GM18499 (cell line): ENCODE results near the gene COL26A1.
"Not testable (repeated sequence)": the region's sequence is repeated elsewhere in the genome, so short reads cannot be mapped to it uniquely, and the experiment has no call there.

Experiments used
- ATAC-seq: cut with Tn5 transposase; IDR thresholded peaks from one replicate; pipeline ENCODE4 v1.9.1; 2021; ENCODE audit warnings: moderate number of reproducible peaks; ENCODE audit not compliant: insufficient read depth, unreplicated experiment

Gene COL26A1

DNA sequence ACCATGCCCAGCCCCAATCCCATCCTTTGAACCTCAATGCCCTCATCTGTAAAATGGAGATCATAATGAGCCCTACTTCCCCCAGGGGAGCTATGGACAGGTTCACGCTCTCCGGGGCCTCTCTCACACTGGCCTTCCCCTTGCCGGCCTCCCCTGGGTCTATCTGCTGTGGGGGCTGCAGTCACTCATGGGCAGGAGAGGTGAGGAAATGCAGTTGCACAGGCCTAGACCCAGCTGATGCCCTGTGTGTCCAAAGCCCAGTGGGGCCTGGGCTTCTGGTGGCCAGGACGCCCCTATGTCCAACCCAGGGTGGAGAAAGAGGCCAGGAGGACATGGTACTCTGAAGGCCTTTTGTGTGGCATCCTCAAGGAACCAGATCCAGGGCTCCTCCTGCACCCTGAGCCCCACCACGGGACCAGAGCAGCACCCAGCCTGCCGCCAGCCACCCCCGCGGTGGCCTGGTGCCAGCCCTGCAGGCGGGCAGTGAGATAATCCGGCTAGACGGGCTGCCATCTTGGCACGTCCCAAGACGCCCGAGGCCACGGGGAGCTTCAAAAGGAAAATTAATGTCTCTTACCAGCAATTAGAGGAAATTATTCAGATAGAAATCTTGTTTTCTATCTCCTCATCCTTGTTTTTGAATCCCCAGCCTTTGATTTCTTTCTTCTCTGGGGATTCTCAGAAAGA lies 227.4 kb downstream of the COL26A1 start:
- no peak for ATAC-seq

DNA sequence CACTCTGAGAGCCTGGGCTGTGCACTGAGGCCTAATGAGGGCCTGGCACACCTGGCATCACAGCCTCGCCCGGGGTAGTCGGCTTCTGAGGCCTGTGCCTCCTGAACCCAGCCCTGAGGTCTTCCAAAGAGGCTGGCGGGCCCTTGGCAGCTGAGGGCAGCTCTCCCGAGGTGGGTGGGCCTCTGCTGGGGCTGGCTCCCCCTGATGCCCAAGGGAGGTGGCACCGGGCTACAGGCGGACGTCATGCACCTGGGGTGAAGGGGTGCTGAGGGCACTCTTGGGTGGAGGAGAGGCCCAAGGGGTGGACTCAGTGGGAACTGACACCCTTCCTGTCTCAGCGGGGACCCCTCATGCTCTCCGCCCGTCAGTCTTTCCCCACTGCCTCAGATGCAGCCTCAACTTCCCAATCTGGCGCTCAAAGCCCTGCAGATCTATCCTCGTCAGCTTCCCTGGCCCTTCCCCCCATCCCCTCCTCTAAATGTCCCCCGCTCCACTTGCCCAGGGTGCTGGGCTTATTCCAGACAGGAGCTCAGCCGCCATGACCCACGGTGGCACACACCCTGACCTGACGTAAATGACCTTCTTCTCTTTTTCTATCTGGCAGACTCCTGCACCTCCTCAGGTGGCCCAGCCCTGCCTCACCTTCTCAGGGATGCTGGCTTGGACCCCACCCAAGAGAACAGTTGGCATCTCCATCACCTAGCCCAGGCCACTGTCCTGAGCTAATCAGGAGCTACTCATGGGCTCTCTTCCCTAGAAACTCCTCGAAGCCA lies 228.2 kb downstream of the COL26A1 start:
- ATAC-seq: no peak

DNA sequence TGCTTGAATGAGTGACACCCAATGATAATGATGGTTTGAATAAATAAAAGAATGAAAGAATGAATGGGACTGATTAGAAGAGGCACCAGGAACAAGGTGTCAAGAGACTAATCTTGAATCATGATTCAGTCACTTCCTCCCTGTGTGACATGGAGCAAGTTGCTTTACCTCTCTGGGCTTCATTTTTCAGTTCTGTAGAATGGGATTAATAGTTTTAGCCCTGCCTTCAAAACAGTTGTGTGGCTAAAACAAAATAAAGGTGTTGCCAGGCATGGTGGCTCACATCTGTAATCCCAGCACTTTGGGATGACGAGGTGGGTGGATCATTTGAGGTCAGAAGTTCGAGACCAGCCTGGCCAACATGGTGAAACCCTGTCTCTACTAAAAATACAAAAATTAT lies 228.8 kb downstream of the COL26A1 start:
- ATAC-seq: no peak

DNA sequence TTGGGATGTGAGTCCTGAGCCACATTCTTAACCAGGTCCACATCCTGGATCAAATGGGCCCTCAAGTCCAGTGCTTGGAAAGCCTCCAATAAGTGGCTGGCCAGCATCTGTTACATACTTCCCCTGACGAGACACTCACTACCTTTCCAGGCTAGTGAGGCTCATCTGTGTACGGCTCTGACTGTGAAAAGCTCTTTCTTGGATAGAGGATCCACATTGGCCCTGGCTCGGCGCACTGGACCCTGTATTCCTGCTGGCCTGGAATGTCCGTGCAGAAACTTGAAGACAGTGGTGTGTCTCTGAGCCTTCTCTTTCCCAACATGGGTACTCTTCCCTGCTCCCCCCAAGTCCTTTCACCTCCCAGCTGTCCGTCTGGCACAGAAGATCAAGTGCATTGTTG lies 230.9 kb downstream of the COL26A1 start:
- ATAC-seq: no peak

DNA sequence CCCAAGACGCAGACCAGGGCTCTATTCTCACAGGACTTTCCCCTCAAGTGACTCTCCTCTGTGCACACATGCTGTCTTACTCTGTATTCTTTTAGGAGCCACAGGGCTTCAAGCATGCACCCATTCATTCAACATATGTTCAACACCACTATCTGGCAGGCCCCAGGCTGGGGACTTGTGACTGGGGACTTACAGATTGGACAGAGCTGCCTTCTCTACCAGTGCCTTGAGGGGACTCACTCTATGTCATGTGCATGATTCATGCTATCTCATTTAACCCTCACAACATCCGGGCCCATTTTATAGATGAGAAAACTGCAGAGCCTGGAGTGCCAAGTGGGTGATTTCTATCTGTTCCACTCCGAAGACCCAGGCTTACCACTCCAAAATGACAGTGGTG lies 232.1 kb downstream of the COL26A1 start:
- ATAC-seq: no peak

DNA sequence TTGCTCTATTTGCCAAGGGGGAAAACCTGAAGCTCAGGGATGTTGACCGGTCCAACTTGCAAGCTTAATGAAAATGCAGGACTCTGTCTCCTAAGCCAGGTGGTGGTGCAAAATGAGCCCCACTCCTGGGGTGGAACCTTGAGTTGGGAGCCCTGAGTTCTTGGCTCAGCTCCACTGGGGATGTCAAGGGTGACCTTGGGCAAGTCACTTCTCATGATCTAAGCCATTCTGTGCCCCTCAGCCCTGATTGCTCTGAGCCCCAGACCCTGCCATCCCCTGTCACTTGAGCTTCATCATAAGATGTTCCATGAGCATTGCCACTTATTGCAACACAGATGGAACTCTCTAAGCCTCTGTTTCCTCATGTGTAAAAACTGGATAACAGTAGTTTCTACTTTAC lies 232.6 kb downstream of the COL26A1 start:
- ATAC-seq: no peak

DNA sequence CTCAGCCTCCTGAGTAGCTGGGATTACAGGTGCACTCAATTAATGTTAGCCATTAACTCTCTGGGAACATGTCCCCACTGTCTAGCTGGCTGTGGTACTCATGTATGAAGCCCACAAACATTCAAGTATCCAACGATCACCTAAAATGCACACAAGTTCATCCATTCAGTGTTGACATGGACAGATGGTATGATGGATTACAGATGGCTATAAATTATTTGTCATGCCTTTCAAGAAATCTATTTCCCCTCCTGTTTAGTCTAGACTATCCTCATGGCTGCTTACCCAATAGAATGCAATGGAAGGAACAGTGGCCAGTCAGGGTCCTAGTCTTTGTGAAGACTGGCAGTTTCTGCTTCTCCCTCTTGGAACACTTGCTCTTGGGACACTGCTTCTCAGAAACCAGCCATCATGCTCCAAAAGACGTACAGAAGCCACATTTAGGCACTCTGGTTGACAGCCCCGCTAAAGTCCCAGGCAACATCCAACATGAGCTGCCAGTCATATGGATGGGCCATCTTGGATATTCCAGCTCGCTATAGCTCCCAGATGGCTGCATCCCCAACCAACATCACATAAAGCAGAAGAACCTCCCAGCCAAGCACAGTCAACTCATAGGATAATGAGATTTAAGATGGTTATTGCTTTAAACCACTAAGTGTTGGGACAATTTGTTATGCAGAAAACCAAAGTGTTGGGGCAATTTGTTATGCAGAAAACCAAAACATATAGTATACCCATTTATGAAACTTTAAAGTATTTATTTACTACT lies 233.3 kb downstream of the COL26A1 start:
- no peak for ATAC-seq

DNA sequence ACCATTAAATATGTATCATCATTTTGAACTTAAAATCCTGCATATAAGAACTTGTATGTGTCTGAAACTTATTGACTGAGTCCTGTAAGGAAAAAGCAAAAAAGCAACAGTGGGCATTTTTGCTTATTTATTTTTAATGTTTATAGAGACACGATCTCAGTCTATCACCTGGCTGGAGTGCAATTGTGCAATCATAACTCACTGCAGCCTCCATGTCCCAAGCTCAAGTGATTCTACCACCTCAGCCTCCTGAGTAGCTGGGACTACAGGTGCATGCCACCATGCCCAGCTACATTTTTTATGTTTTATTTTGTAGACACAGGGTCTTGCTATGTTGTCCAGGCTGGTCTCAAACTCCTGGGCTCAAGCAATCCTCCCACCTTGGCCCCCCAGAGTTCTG lies 234.2 kb downstream of the COL26A1 start:
- no peak for ATAC-seq

DNA sequence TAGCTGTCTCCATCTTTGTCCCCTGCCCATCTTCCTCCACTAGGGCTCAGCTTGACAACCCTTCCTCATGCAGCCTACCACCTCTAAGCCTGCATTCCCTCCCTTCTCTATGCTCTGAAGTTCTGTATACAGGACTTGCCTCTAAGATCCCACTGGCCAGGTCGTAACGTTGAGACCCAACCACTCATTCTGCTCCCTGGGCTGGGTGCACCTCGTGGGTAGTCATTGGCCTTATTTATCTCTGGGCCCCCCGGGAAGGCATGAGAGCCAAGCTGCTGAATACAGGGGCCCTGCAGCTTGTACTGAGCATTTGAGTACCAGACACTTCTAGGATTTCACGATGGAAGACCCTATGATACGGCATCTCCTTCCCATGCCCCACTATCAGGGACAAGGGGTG lies 235.3 kb downstream of the COL26A1 start:
- ATAC-seq: no peak

DNA sequence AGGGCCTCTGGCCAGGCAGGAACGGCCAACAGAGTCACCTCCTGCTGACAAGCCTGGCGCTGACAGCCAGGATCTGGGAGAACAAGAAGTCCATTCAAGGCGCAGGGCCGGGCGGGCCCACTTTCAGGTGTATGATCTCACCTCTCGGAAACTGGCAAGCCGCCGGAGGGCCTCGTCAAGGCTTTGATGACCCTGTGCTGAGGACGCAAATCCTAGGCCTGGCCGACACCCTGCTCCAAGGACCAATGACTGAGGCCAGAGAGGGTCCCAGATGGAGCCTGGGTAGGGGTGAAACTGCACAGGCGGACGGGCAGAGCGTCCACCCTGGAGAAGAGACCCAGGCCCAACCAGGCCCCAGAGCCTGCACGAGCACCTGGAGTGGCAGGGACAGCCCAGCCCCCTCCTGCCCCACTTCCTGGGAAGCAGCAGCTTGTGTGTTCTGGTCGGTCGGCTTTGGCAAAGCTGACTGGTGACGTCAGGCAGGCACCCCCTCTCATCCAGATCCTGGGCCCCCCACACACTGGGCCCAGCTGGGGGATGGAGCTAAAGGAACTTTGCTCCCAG lies 235.8 kb downstream of the COL26A1 start:
- no peak for ATAC-seq

DNA sequence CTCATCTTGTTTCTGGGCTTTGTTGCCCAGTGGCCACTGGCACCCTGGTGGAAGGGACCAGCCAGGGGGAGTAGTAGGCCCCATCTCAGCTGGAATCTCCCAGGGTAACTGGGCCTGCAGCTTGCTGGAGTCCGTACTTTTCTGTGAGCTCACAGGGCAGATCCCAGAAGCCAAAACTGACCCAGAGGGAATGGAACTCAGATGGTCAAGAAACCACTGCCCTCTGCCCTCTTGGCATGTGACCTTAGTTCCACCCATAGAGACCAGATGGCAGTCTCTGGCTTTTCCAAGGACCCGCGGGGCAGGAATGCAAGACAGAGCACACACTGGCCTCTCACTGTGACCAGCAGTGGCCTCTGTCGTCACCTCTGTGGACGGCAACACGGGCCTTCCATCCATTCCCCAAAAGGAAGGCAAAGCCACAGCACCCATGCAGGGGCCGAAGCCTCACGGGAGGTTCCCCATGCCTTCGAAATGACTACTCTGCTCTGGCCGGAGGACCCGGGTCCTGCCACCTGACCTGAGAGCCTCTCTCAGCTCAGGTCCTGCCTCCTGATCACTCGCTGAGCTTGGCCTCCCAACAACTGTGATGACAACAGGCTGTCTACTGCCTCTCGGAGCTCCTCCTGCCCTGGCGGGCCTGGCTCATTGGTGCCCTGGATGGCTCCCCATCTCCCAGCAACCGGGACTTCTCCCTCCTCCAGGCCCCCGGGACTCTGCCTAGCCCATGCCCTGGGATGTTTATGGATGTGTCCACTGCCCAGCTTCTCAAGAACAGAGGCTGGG lies 236.5 kb downstream of the COL26A1 start:
- no peak for ATAC-seq

DNA sequence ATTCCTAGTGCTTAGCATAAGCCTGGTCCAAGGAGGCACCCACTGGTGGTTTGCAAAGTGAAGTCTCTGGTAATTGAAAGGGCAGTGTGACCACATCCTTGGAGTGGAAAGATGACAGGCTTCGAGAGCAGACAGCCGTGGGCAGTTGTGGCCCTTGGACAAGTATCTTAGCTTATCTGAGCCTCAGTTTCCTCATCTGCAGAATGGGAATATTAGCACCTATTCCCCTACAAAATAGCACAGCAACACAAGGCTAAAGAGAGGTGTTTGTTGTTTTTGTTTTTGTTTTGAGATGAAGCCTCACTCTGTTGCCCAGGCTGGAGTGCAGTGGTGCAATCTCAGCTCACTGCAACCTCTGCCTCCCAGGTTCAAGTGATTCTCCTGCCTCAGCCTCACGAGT lies 237.1 kb downstream of the COL26A1 start:
- no peak for ATAC-seq

DNA sequence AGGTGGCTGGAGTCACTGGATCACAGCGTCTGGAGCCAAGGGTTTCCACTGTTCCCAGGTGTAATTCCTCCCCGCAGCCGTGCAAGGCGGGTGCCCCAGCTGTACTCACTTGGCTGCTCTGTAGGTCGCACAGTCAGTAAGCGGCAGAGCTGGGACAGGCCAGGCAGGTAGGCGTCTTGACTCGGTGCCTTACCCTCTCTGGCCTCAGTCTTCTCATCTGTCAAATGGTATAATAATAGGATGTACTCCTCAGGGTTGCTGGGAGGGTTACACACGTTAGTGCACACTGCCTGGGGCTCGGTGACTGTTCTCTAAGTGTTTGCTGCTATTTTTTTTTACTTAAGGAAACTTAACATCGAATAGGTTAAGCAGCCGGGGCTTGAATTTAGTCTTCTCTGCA lies 239.4 kb downstream of the COL26A1 start:
- no peak for ATAC-seq

DNA sequence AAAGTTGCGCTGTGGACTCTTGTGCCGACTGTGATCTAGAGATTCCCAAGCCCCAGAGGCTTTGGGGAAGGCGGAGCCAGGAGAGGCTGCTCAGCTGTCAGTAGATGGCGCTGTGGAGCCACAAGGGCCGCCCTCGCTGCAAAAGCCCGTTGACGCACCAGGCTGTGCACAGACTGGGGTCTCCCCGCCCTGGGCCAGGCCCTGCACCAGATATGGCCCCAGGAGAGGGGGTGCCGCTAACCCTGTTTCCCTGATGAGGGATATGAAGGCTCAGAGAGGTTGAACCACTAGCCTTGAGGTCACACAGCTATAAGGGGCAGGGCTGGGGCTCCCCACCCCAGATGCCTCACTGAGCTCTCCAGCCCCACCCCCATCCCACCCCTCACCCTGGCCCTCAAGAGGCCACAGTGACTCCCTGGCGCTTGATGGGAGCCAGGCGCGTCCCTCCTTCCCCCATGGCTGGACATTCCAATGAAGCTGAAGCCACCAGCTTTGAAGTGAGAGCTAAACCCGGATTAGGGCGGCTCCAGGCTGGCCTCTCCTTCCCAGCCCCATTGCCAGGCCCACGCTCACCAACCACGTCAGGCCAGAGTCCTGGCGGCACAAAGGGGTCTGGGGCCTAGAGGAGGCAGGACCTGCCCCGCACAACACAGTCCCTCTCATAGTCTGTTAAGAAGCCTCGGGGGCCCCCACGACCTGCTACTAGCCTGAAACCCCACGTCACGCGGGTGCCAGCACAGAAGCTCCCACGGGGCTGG lies 240.0 kb downstream of the COL26A1 start:
- no peak for ATAC-seq

DNA sequence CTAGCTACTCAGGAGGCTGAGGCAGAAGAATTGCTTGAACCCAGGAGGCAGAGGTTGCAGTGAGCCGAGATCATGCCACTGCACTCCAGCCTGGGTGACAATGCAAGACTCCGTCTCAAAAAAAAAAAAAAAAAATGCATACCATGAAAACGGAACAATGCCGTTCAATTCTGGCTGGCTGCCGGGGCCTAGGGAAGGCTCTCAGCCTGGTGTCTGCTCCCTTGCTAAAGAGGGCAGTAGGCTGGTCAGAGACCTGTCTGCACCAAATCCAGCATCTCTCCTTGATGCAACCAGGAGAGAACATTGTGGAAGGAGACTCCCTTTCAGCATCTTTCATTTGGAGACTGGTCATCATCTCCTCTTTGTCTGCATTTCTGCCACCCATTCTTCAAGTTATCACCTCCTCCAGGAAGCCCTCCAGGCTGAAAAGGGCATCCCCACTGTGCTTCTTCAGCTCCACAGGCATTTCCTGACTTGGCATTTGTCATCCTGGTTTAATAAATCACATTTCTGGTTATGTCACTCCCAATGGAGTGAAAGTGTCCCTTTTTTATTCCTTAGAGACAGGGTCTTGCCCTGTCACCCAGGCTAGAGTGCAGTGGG lies 241.8 kb downstream of the COL26A1 start:
- no peak for ATAC-seq

DNA sequence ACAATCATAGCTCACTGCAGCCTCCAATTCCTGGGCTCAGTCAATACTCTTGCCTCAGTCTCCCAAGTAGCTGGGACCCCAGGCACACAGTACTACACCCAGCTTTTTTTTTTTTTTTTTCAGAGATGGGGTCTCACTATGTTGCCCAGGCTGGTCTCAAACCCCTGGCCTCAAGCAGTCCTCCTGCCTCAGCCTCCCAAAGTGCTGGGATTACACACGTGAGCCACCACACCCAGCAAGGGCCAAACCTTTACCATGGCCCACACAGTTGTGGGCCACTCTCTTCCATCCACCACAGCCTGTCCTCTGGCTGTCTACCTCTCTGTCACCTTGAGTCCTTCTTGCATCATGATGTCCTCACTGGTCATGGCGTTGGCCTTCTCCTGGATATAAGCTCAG lies 242.3 kb downstream of the COL26A1 start:
- ATAC-seq: not testable (repeated sequence)

DNA sequence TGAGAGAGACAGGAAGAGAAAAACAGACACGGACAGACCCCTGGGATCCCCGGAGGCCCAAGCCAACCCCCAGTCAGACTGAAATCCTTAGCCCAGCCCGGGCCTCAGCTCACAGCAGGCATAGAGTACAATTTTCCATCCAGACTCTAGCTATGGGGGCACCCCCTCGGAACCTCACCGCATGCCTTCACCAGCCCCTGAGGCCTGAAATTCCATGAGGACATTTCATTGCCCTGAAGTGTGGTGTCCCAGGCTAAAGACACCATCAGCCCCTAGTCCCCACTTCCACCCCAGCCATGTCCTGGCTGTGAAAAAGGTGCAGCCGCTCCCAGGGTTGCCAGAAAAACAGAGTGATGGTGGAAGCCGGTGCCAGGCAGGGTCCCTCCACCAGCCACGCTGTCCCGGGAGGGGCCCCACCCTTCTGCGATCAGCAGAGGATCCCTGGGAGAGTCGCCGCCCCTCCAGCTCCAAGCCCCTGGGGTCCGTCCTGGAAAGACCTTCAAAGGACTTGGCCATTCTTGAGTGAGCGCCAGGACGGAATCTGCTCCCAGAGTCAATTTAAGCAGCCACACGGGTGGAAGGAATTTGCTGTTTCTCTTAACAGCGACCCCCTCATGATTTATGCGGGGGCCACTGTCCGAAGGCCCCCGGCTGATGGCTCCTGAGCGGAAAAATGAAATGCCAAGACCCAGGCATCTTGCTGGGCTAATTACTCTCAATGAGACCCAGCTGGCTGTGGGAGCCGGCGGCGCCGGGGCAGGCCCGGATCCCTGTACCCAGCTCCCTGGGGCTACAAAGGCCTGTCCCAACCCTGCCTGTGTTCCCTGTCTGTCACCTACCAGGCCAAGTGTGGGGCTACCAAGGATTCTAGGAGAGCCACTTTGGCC lies 243.2 kb downstream of the COL26A1 start:
- no peak for ATAC-seq

DNA sequence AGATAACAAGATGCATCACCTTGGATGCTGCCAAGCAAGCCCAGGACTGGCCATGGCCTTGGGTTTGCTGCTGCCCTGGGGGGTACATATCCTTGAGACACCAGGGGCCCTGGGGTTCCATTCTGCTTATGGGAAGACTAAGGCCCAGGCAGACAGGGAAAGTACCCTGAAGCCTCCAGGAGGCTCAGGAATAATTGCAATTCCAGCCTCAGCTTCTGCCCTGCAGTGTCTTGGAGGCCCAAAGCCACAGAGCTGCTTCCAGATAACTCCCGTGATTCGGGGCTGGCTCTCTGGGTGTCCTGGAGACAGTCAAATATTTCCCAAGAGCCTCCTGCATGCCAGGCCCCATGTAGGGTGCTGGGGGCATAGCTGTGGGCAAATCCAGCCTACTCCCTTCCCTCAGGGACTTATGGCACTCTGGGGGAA lies 243.8 kb downstream of the COL26A1 start:
- ATAC-seq: no peak
